HUDEP-2 (cell line): ENCODE data around the gene LPIN2.
"Not testable (repeated sequence)": the region's sequence is repeated elsewhere in the genome, so short reads cannot be mapped to it uniquely, and the experiment has no call there.

ENCODE experiments used
- DNase-seq, 76 experiments: peaks; one replicate each; lab custom pipeline; 2025; ENCODE audit not compliant: unreplicated experiment in 76 of 76; lab: John Stamatoyannopoulos, UW

LPIN2 gene

GRCh38 chr18:3046216-3046808 is 33.4 kb upstream of the LPIN2 start:
- DNase-seq, result no peak

GRCh38 chr18:3044931-3045698 is 32.2 kb upstream of the LPIN2 start:
- no peak for DNase-seq

GRCh38 chr18:3042379-3042778 is 29.4 kb upstream of the LPIN2 start:
- no peak for DNase-seq

GRCh38 chr18:3041843-3042242 is 28.9 kb upstream of the LPIN2 start:
- DNase-seq, result no peak

- no peak for DNase-seq
These were observed 27.9 kb upstream of the LPIN2 start for GRCh38 chr18:3040881-3041280.

- no peak for DNase-seq
These were observed 27.2 kb upstream of the LPIN2 start for GRCh38 chr18:3040173-3040572.

GRCh38 chr18:3037423-3037915 is 24.5 kb upstream of the LPIN2 start:
- no peak for DNase-seq

- no peak for DNase-seq
These were observed 23.2 kb upstream of the LPIN2 start for GRCh38 chr18:3036108-3036507.

- DNase-seq, result no peak
These were observed 22.7 kb upstream of the LPIN2 start for GRCh38 chr18:3035635-3036034.

- no peak for DNase-seq
These were observed 19.8 kb upstream of the LPIN2 start for GRCh38 chr18:3032721-3033120.

- DNase-seq, result peak in 3 of 76 experiments; percentile 8 to 28 (median 14)
These were observed 16.4 kb upstream of the LPIN2 start for GRCh38 chr18:3029215-3029952.

- DNase-seq, result not testable (repeated sequence)
These were observed 15.2 kb upstream of the LPIN2 start for GRCh38 chr18:3028115-3028514.

GRCh38 chr18:3027370-3027891 is 14.5 kb upstream of the LPIN2 start:
- DNase-seq, result no peak

- DNase-seq, result no peak
These were observed 12.6 kb upstream of the LPIN2 start for GRCh38 chr18:3025544-3025943.

GRCh38 chr18:3023603-3024002 is 10.7 kb upstream of the LPIN2 start:
- not testable (repeated sequence) for DNase-seq

GRCh38 chr18:3016585-3017297 is 3.8 kb upstream of the LPIN2 start:
- DNase-seq, result no peak

- no peak for DNase-seq
These were observed 2.9 kb upstream of the LPIN2 start for GRCh38 chr18:3015851-3016250.

GRCh38 chr18:3015204-3015592 is 2.3 kb upstream of the LPIN2 start:
- no peak for DNase-seq

GRCh38 chr18:3014503-3015203 is 1.7 kb upstream of the LPIN2 start:
- DNase-seq, result no peak
